Activated CD4-positive, alpha-beta T cell treated with anti-CD3 and anti-CD28 coated beads for 24 hours (primary cell): ENCODE measurements around the gene CHMP1A.
A peak's percentile ranks its signal among the peaks of the same experiment; 100 is the strongest.
"Not testable (repeated sequence)": the region's sequence is repeated elsewhere in the genome, so short reads cannot be mapped to it uniquely, and the experiment has no call there.

ENCODE experiments used
- DNase-seq, 2 donors: peaks; one replicate each; pipeline ENCODE4 v3.0.0-alpha.2; 2020; ENCODE audit warnings: low read depth in 2 of 2

Gene CHMP1A

GRCh38 chr16:89657442-89658220 lies at the start of gene CHMP1A, which contains the start of gene SPATA33:
CHMP1A (minus strand) TSS chr16:89657708; CDS start chr16:89657588, 120 bp downstream.
SPATA33 (plus strand) TSS chr16:89657836; CDS start chr16:89657912, 76 bp downstream.
- peak; percentile 88 to 90 for DNase-seq

- no peak for DNase-seq
Observed at GRCh38 chr16:89706518-89707260, 49.2 kb upstream of the CHMP1A start.

- no peak for DNase-seq
Observed at GRCh38 chr16:89705006-89705405, 47.5 kb upstream of the CHMP1A start.

GRCh38 chr16:89704281-89704680 lies 46.8 kb upstream of the CHMP1A start:
- DNase-seq, result no peak

- peak; percentile 95 for DNase-seq
Observed at GRCh38 chr16:89701425-89702406, 44.2 kb upstream of the CHMP1A start, which contains the start of gene SPATA2L. SPATA2L (minus strand) TSS chr16:89701705; CDS start chr16:89701232, 473 bp downstream.

GRCh38 chr16:89700649-89701424 lies 43.3 kb upstream of the CHMP1A start:
- DNase-seq, result no peak

GRCh38 chr16:89700100-89700648 lies 42.7 kb upstream of the CHMP1A start:
- peak; percentile 95 to 99 for DNase-seq

GRCh38 chr16:89699629-89700099 lies 42.2 kb upstream of the CHMP1A start:
- DNase-seq, result not testable (repeated sequence)

- DNase-seq, result not testable (repeated sequence)
Observed at GRCh38 chr16:89698717-89699116, 41.2 kb upstream of the CHMP1A start.

GRCh38 chr16:89697616-89698331 lies 40.3 kb upstream of the CHMP1A start:
- DNase-seq, result no peak

- no peak for DNase-seq
Observed at GRCh38 chr16:89697161-89697615, 39.7 kb upstream of the CHMP1A start.

- no peak for DNase-seq
Observed at GRCh38 chr16:89696670-89697128, 39.2 kb upstream of the CHMP1A start.

- DNase-seq, result no peak
Observed at GRCh38 chr16:89695875-89696669, 38.6 kb upstream of the CHMP1A start.

GRCh38 chr16:89695086-89695874 lies 37.8 kb upstream of the CHMP1A start:
- no peak for DNase-seq

- not testable (repeated sequence) for DNase-seq
Observed at GRCh38 chr16:89694784-89695085, 37.2 kb upstream of the CHMP1A start.

- no peak for DNase-seq
Observed at GRCh38 chr16:89693931-89694783, 36.6 kb upstream of the CHMP1A start.

- DNase-seq, result no peak
Observed at GRCh38 chr16:89693289-89693731, 35.8 kb upstream of the CHMP1A start.
